Trophoblast cell (in vitro differentiated cells and primary cell): ENCODE results near the gene SNORC.
A peak's percentile ranks its signal among the peaks of the same experiment; 100 is the strongest.

Source experiments
- DNase-seq, 2 donors: peaks; one replicate each; pipeline ENCODE4 v3.0.0-alpha.2; 2016
- H2AFZ ChIP-seq: 2 replicates; pipeline ENCODE4 v1.6.1; 2013; ENCODE audit warnings: low read length, moderate library complexity, mild to moderate bottlenecking; ENCODE audit not compliant: insufficient read depth, poor library complexity
- H2AK5ac ChIP-seq: 2 replicates; pipeline ENCODE4 v1.6.1; 2013; ENCODE audit warnings: mild to moderate bottlenecking, low read length
- H2BK120ac ChIP-seq: 2 replicates; pipeline ENCODE4 v1.6.1; 2013; ENCODE audit warnings: low read length, mild to moderate bottlenecking, moderate library complexity; ENCODE audit not compliant: insufficient read depth, poor library complexity
- H2BK12ac ChIP-seq: 2 replicates; pipeline ENCODE4 v1.6.1; 2013; ENCODE audit warnings: mild to moderate bottlenecking, low read length, moderate library complexity
- H2BK5ac ChIP-seq: 2 replicates; pipeline ENCODE4 v1.6.1; 2013; ENCODE audit warnings: low read length, low read depth, moderate library complexity, mild to moderate bottlenecking; ENCODE audit not compliant: poor library complexity
- H3K14ac ChIP-seq: 2 replicates; pipeline ENCODE4 v1.6.1; 2013; ENCODE audit warnings: mild to moderate bottlenecking, low read length
- H3K18ac ChIP-seq: 2 replicates; pipeline ENCODE4 v1.6.1; 2013; ENCODE audit warnings: mild to moderate bottlenecking, low read length
- H3K23ac ChIP-seq: 2 replicates; pipeline ENCODE4 v1.6.1; 2013; ENCODE audit warnings: low read length
- H3K27ac ChIP-seq: 2 replicates; pipeline ENCODE4 v1.5.1; 2013; ENCODE audit warnings: low read depth, mild to moderate bottlenecking, inconsistent platforms, low read length, moderate library complexity
- H3K27me3 ChIP-seq: 2 replicates; pipeline ENCODE4 v1.6.1; 2013; ENCODE audit warnings: inconsistent platforms, mild to moderate bottlenecking, low read length, moderate library complexity; ENCODE audit not compliant: insufficient read depth
- H3K36me3 ChIP-seq, 2 experiments: 1 replicate in 1 of 2; 2 replicates in 1 of 2; pipeline ENCODE4 v1.6.1; 2013; ENCODE audit warnings: low read length in 2 of 2, mild to moderate bottlenecking in 2 of 2, moderate library complexity in 1 of 2; ENCODE audit not compliant: insufficient read depth in 2 of 2, control insufficient read depth in 1 of 2
- H3K4ac ChIP-seq: 2 replicates; pipeline ENCODE4 v1.6.1; 2013; ENCODE audit warnings: low read depth, mild to moderate bottlenecking, low read length, moderate library complexity
- H3K4me1 ChIP-seq, 2 experiments: 1 replicate in 1 of 2; 2 replicates in 1 of 2; pipeline ENCODE4 v1.6.1; 2013; ENCODE audit warnings: low read length in 2 of 2, mild to moderate bottlenecking in 2 of 2, moderate library complexity in 1 of 2; ENCODE audit not compliant: insufficient read depth in 2 of 2, control insufficient read depth in 1 of 2
- H3K4me2 ChIP-seq: 2 replicates; pipeline ENCODE4 v1.6.1; 2013; ENCODE audit warnings: inconsistent platforms, mild to moderate bottlenecking, low read length, moderate library complexity
- H3K4me3 ChIP-seq: 2 replicates; pipeline ENCODE4 v1.5.1; 2013; ENCODE audit warnings: mild to moderate bottlenecking, low read depth, low read length, inconsistent platforms
- H3K79me1 ChIP-seq: one replicate; pipeline ENCODE4 v1.6.1; 2013; ENCODE audit warnings: low read length
- H3K79me2 ChIP-seq: 2 replicates; pipeline ENCODE4 v1.6.1; 2013; ENCODE audit warnings: low read length, mild to moderate bottlenecking; ENCODE audit not compliant: control insufficient read depth, insufficient read depth, poor library complexity
- H3K9ac ChIP-seq: 2 replicates; pipeline ENCODE4 v1.6.1; 2013; ENCODE audit warnings: mild to moderate bottlenecking, low read length
- H3K9me3 ChIP-seq: 2 replicates; pipeline ENCODE4 v1.6.1; 2013; ENCODE audit warnings: low read depth, mild to moderate bottlenecking, control low read depth, inconsistent platforms, low read length; ENCODE audit not compliant: insufficient read depth
- H4K12ac ChIP-seq: 2 replicates; pipeline ENCODE4 v1.6.1; 2013; ENCODE audit warnings: low read depth, mild to moderate bottlenecking, low read length, moderate library complexity
- H4K8ac ChIP-seq: 2 replicates; pipeline ENCODE4 v1.6.1; 2013; ENCODE audit warnings: low read depth, mild to moderate bottlenecking, low read length, moderate library complexity
- H4K91ac ChIP-seq: one replicate; pipeline ENCODE4 v1.6.1; 2013; ENCODE audit warnings: low read depth, mild to moderate bottlenecking, low read length, moderate library complexity
- WGBS: extraction: QIAGEN DNeasy Blood & Tissue Kit; methylation state at CpG from one replicate; pipeline ENCODE4 v1.1.7; 2013; ENCODE audit warnings: missing lambda C conversion rate; ENCODE audit not compliant: insufficient read length, insufficient coverage; ENCODE audit errors: extremely low coverage; 5-methylcytosine and 5-hydroxymethylcytosine counted together

Gene SNORC

GRCh38 chr2:232876978-232877441 is 6.9 kb downstream of the SNORC start:
- H3K79me1 ChIP-seq = no peaks in the 10 kb centered on the region
- peaks cover 17% of the 10 kb centered on the region for H3K27me3 ChIP-seq

DNA sequence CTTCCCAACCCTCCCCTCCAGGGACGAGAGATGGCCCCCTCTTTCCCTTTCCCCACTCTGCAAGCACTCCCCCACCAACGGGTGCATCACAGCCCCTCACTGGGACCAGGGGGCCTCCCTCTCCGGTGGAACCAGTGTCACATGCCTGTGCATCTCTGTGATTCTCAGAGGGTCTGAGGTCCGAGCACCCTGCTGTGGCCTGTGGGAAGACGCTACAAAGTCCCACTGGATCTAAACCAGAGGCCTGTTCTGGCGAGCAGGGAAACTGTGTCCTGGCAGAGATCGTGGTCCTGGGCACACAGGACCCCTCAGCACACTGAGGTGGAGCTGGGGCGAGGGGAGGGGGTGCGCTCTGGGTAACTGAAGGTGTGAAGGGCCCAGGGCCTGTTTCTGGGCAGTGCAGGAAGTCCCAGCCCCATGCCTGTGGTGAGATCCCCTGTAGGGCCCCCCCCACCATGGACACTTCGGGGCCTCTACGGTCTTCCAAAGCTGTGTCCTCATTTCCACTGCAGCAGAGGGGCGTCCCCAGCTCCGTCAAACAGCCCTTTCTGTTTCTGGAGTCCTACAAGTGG is 8.0 kb downstream of the SNORC start:
- no peak overlapping the region for H3K14ac ChIP-seq
- H2BK12ac ChIP-seq = no peak overlapping the region
- H2BK120ac ChIP-seq = no peak overlapping the region
- peaks cover 17% of the 10 kb centered on the region for H3K27me3 ChIP-seq
- no peak overlapping the region for H2AFZ ChIP-seq
- H3K4me2 ChIP-seq = no peak overlapping the region
- H3K27ac ChIP-seq = no peak overlapping the region
- no peak overlapping the region for H3K4ac ChIP-seq
- H3K9ac ChIP-seq = no peak overlapping the region
- H3K4me1 ChIP-seq = peaks cover 4 to 12% of the 10 kb centered on the region in 2 experiments
- no peak overlapping the region for H2AK5ac ChIP-seq
- no peak overlapping the region for H3K23ac ChIP-seq
- no peak overlapping the region for H3K18ac ChIP-seq
- DNase-seq = no peak
- H2BK5ac ChIP-seq = no peak overlapping the region
- no peak overlapping the region for H4K91ac ChIP-seq
- no peak overlapping the region for H4K8ac ChIP-seq
- whole genome bisulfite sequencing = no CpG with 5 or more reads among the region's 13 CpGs
- no peak overlapping the region for H3K4me3 ChIP-seq
- no peaks in the 10 kb centered on the region for H3K9me3 ChIP-seq
- H3K36me3 ChIP-seq = peaks cover 0 to 1% of the 10 kb centered on the region in 2 experiments
- no peaks in the 10 kb centered on the region for H3K79me2 ChIP-seq
- no peaks in the 10 kb centered on the region for H3K79me1 ChIP-seq
- H4K12ac ChIP-seq = no peak overlapping the region

More at GRCh38 chr2:232876978-232877441, 6.9 kb downstream of the SNORC start:
- no peak overlapping the region for H3K18ac ChIP-seq
- H3K4me1 ChIP-seq = peaks cover 4 to 12% of the 10 kb centered on the region in 2 experiments
- no peak overlapping the region for H3K23ac ChIP-seq
- peak overlapping the region; percentile 23 for H4K8ac ChIP-seq
- no peak overlapping the region for H2BK12ac ChIP-seq
- no peak overlapping the region for H3K4me3 ChIP-seq
- no peak overlapping the region for H3K14ac ChIP-seq
- WGBS = no CpG with 5 or more reads among the region's 21 CpGs
- H3K9ac ChIP-seq = no peak overlapping the region
- no peak overlapping the region for H3K4ac ChIP-seq
- H3K9me3 ChIP-seq = no peaks in the 10 kb centered on the region
- no peak overlapping the region for H2AK5ac ChIP-seq
- H2BK120ac ChIP-seq = no peak overlapping the region
- H4K91ac ChIP-seq = no peak overlapping the region
- H3K36me3 ChIP-seq = peaks cover 0 to 1% of the 10 kb centered on the region in 2 experiments
- DNase-seq = no peak
- no peak overlapping the region for H2BK5ac ChIP-seq
- no peak overlapping the region for H4K12ac ChIP-seq
- H2AFZ ChIP-seq = no peak overlapping the region
- H3K79me2 ChIP-seq = no peaks in the 10 kb centered on the region
- no peak overlapping the region for H3K27ac ChIP-seq
- H3K4me2 ChIP-seq = peak overlapping the region; percentile 98

DNA sequence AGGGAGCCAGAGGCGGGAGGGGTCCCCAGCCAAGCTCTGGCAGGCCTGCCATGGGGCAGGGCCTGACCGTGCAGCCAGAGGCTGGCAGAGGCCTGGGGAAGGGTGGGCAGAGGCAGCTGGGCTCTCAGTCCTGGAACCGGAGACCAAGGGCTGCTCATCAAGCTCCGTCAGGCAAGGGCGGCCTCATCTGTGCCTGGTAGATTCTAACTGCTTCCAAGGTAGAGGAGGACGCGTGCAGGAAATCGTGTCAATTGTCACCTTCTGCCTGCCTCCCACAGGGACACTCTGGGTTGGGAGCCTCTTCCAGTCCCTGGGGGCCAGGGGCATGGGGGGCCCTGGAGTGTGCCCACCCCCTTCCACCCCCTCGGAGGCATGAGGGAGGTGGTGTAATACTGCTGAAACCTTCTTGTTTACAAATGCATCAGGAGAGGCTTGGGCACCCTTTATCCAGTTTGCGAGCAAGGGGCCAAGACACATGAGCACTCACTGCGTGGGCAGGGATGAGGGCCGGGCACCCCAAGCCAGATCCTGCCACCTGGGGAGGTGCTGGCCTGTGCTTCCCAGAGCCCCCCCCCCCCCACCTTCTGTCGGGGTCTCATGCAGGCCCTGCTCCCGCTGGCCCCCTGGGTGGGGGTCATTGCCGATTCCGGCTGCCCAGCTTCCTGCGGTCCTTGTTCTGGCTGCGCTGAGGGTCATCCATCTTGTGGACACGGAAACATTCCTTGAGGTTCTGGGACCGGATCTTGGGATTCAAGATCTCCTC is 9.0 kb downstream of the SNORC start:
- WGBS = no CpG with 5 or more reads among the region's 20 CpGs
- no peaks in the 10 kb centered on the region for H3K79me1 ChIP-seq
- H3K18ac ChIP-seq = no peak overlapping the region
- H3K9ac ChIP-seq = no peak overlapping the region
- H3K36me3 ChIP-seq = peaks cover 0 to 1% of the 10 kb centered on the region in 2 experiments
- H4K91ac ChIP-seq = no peak overlapping the region
- no peak for DNase-seq
- H3K4me1 ChIP-seq = peaks cover 0 to 12% of the 10 kb centered on the region in 2 experiments
- H3K4me2 ChIP-seq = no peak overlapping the region
- peaks cover 17% of the 10 kb centered on the region for H3K27me3 ChIP-seq
- no peak overlapping the region for H2BK5ac ChIP-seq
- H3K23ac ChIP-seq = no peak overlapping the region
- no peak overlapping the region for H3K14ac ChIP-seq
- H3K79me2 ChIP-seq = no peaks in the 10 kb centered on the region
- no peak overlapping the region for H3K4ac ChIP-seq
- H3K27ac ChIP-seq = no peak overlapping the region
- H4K8ac ChIP-seq = no peak overlapping the region
- H4K12ac ChIP-seq = no peak overlapping the region
- no peak overlapping the region for H3K4me3 ChIP-seq
- H2AK5ac ChIP-seq = no peak overlapping the region
- no peak overlapping the region for H2AFZ ChIP-seq
- H2BK12ac ChIP-seq = no peak overlapping the region
- no peak overlapping the region for H2BK120ac ChIP-seq
- H3K9me3 ChIP-seq = no peaks in the 10 kb centered on the region

GRCh38 chr2:232879618-232880494 is 9.8 kb downstream of the SNORC start:
- H3K4me1 ChIP-seq = peaks cover 0 to 12% of the 10 kb centered on the region in 2 experiments
- H3K79me1 ChIP-seq = no peaks in the 10 kb centered on the region
- H3K36me3 ChIP-seq = no peaks in the 10 kb centered on the region
- H2AK5ac ChIP-seq = no peak overlapping the region
- no peaks in the 10 kb centered on the region for H3K9me3 ChIP-seq
- DNase-seq = no peak
- no peak overlapping the region for H3K18ac ChIP-seq
- no peak overlapping the region for H3K4me3 ChIP-seq
- no peak overlapping the region for H2BK12ac ChIP-seq
- no peak overlapping the region for H3K9ac ChIP-seq
- no peak overlapping the region for H3K23ac ChIP-seq
- H2AFZ ChIP-seq = no peak overlapping the region
- no peak overlapping the region for H4K12ac ChIP-seq
- H2BK5ac ChIP-seq = no peak overlapping the region
- no CpG with 5 or more reads among the region's 21 CpGs for WGBS
- H4K91ac ChIP-seq = no peak overlapping the region
- no peak overlapping the region for H3K4me2 ChIP-seq
- H4K8ac ChIP-seq = no peak overlapping the region
- peaks cover 17% of the 10 kb centered on the region for H3K27me3 ChIP-seq
- H2BK120ac ChIP-seq = no peak overlapping the region
- H3K14ac ChIP-seq = no peak overlapping the region
- H3K4ac ChIP-seq = no peak overlapping the region
- no peaks in the 10 kb centered on the region for H3K79me2 ChIP-seq
- H3K27ac ChIP-seq = no peak overlapping the region
